ENCODE results near the gene PARVA.

- TF ChIP-seq GATA2 (IDR thresholded peaks at IDR 0.05; ENCODE audit: low read depth, low read length) (no peak), GATA3 (IDR thresholded peaks at IDR 0.05; ENCODE audit: low read depth, low read length) (no peak)
Observed at GRCh38 chr11:12426176-12426575, 48.8 kb downstream of the PARVA start.
